Kidney (tissue), 14 donors: Measurements from ENCODE around the gene OTOG. TPM values are rescaled to one million over a fixed set of nuclear protein-coding genes. Genes with fewer than 3 reads are reported as not detected.
A peak's percentile ranks its signal among the peaks of the same experiment; 100 is the strongest.

ENCODE experiments used
- DNase-seq, 5 donors: peaks; one replicate each; pipeline ENCODE4 v3.0.0-alpha.2; 2013 to 2020
- FAIRE-seq: peaks from 2 replicates; lab custom pipeline; 2012; peaks lifted over from hg19 to GRCh38; lab: Jason Lieb, UNC
- H3K27ac ChIP-seq, 2 donors: one replicate each; pipeline ENCODE4 v1.7.0; 2013; ENCODE audit warnings: low read depth in 2 of 2, low read length in 2 of 2, inconsistent platforms in 1 of 2
- H3K27me3 ChIP-seq: one replicate; pipeline ENCODE4 v1.7.1; 2013; ENCODE audit warnings: low read length, inconsistent platforms; ENCODE audit not compliant: control insufficient read depth, insufficient read depth
- H3K36me3 ChIP-seq, 3 donors: one replicate each; pipeline versions ENCODE4 v1.7.0 to v1.7.1; 2013; ENCODE audit warnings: low read length in 3 of 3, control low read depth in 1 of 3, inconsistent platforms in 1 of 3; ENCODE audit not compliant: insufficient read depth in 3 of 3, control insufficient read depth in 2 of 3
- H3K4me1 ChIP-seq, 3 donors: one replicate each; pipeline versions ENCODE4 v1.7.0 to v1.7.1; 2013; ENCODE audit warnings: low read length in 3 of 3, inconsistent platforms in 1 of 3, low read depth in 1 of 3; ENCODE audit not compliant: control insufficient read depth in 2 of 3, insufficient read depth in 2 of 3
- H3K4me3 ChIP-seq, 3 donors: one replicate each; pipeline versions ENCODE4 v1.7.0 to v1.8.1; 2013; ENCODE audit warnings: low read length in 3 of 3, control low read depth in 1 of 3, inconsistent platforms in 1 of 3
- H3K9ac ChIP-seq, 3 donors: one replicate each; pipeline versions ENCODE4 v1.7.0 to v1.7.1; 2013; ENCODE audit warnings: low read length in 3 of 3, control low read depth in 1 of 3, inconsistent platforms in 1 of 3
- H3K9me3 ChIP-seq, 3 donors: one replicate each; pipeline versions ENCODE4 v1.7.0 to v1.7.1; 2013; ENCODE audit warnings: low read length in 3 of 3, control low read depth in 1 of 3, inconsistent platforms in 1 of 3; ENCODE audit not compliant: control insufficient read depth in 2 of 3, insufficient read depth in 1 of 3
- intact Hi-C: fragments of 100-400 bp; cut with DNase I; formaldehyde crosslinking; loops from one replicate; pipeline ENCODE4 v1.11.1; 2022
- polyA plus RNA-seq: library from polyadenylated mRNA; stranded (reverse); fragments of 350-450 nt; fragmentation: Illumina TruSeq; extraction: RNeasy Lipid Tissue Mini Kit (QIAGEN cat#74804); gene quantifications from one replicate; pipeline ENCODE4 v1.2.3, GENCODE V29; 2014; ENCODE audit warnings: low read depth, low replicate concordance; ENCODE audit not compliant: insufficient read depth
- total RNA-seq: library from RNA; stranded (reverse); fragmentation: NEBNext Ultra II Directional; extraction: Animal tissue kit (Norgen Biotek cat#: 25700); gene quantifications from one replicate; pipeline ENCODE4 v1.2.1, GENCODE V29; 2021
- TF ChIP-seq, protein P1 (sequence below): IDR thresholded peaks from 3 replicates; pipeline ENCODE4 v1.5.1; 2012; ENCODE audit warnings: mild to moderate bottlenecking, moderate library complexity, borderline replicate concordance; ENCODE audit not compliant: insufficient read depth; ENCODE audit errors: extremely low read depth
- donor health status: control.
- donor health status: control.
- donor health status: control.
- donor health status: control.
- donor health status: control.
- donor health status: DM: yes; HTN: yes; CAD: no.
- donor health status: Normal renal cell carcinoma (clear cell type).

Gene OTOG
- total and polyA plus RNA-seq, 2 donors from 2014 or later: 0.06 TPM; not detected in 1

DNA sequence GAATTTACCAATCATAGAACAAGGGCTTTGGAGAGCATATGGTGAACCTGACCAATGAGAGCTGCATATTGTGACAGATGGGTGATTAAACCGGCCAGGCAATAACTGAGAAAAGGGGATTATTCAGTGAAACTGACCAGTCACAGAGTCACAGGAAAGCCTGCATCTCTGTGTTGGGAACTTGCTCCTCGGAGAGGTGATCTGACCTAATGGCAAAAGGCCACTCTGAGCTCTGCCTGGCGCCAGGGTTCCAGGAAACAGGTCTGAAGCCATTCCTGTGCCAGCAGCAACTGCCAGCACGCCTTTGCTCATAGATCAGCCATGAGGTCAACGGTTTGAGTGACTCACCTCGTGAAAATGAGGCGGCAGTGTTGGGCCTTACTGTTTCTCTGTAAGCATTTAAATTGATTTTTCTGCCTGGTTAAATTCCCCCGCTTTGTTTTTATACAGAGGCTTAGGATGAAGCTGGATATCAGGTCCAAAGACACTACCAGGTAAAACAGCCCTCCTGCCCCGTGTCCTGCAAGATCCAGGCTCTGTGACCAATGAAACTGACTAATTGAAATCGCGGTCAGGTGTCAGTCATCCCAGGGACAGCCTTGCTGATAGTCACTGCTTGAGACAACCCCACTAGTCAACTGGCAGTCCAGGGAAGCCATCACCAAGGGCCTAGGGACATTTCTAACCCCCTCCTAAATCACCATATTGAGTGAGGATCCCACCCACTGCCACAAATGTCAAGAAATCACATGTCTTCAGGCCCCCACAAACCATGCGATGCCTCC, 136.5 kb downstream of the OTOG start:
- Histone ChIP-seq H3K9ac (no peak overlapping the region), H3K36me3 (no peaks in the 10 kb centered on the region), H3K9me3 (no peaks in the 10 kb centered on the region), H3K27me3 (no peaks in the 10 kb centered on the region), H3K27ac (no peak overlapping the region), H3K4me1 (no peaks in the 10 kb centered on the region), H3K4me3 (no peak overlapping the region)
- FAIRE-seq: no peak
- no peak for DNase-seq
- TF ChIP-seq, protein P1, sequence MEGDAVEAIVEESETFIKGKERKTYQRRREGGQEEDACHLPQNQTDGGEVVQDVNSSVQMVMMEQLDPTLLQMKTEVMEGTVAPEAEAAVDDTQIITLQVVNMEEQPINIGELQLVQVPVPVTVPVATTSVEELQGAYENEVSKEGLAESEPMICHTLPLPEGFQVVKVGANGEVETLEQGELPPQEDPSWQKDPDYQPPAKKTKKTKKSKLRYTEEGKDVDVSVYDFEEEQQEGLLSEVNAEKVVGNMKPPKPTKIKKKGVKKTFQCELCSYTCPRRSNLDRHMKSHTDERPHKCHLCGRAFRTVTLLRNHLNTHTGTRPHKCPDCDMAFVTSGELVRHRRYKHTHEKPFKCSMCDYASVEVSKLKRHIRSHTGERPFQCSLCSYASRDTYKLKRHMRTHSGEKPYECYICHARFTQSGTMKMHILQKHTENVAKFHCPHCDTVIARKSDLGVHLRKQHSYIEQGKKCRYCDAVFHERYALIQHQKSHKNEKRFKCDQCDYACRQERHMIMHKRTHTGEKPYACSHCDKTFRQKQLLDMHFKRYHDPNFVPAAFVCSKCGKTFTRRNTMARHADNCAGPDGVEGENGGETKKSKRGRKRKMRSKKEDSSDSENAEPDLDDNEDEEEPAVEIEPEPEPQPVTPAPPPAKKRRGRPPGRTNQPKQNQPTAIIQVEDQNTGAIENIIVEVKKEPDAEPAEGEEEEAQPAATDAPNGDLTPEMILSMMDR: no peak
- intact Hi-C loops: no loop called here

DNA sequence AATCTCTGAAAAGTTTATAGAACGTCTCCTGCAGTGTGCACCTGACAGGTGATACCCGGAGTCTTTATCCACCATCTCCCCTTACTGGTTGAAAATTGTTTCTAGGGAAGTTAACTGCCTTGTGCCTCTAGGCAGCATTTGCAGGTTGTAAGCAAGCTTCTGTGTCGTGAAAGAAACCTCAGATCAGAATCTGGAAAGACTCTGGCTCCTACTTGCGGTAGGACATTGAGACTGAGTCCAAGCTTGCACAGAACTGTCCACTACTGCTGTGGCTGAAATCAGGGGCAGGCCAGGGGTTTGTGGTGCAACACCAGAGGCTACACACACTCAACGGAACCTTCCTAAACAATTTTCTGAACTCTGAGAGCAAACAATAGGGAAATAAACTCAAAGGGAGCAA, 137.5 kb downstream of the OTOG start:
- Histone ChIP-seq H3K4me1 (no peaks in the 10 kb centered on the region), H3K27me3 (no peaks in the 10 kb centered on the region), H3K27ac (no peak overlapping the region), H3K9me3 (no peaks in the 10 kb centered on the region), H3K4me3 (no peak overlapping the region), H3K36me3 (no peaks in the 10 kb centered on the region), H3K9ac (no peak overlapping the region)
- intact Hi-C loops: no loop called here
- DNase-seq (no peak), FAIRE-seq (no peak)
- TF ChIP-seq, protein P1: no peak

DNA sequence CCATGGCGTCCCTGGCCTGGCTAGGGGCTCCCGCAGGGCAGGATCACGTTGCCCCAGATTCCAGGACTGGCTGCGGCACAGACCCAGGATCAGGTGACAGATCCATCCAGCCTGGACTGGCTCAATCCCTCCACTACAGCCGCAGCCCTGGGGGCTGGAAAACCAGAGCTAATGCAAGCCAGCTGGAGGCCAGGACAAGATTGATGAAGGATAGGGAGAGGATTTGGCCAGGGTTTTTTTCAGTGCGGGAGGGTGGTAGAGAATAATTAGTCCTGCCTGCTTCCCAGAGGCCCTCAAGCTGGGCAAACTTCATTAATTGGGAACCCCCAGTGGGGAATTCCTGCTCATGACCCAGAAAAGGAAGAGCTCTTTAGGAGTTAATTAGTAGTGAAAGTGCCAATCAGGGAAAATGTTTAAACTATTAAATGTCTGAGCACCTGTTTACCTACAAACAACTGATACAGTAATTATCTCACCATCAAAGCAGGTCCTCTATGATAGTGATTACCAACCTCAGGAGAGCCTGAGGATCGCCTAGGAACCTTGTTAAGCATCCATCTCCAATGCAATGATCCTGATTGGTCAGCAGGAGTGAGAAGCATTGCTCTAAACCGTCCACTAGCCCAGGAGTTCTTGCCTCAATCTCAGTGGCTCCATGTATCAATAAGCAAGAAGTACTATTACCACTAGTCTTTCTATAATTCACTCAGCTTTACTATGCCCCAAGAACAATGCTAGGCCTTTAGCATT, 139.3 kb downstream of the OTOG start:
- DNase-seq: peak in 3 of 5 donors; percentile 16 to 28 (median 19)
- no peak for FAIRE-seq
- Histone ChIP-seq H3K36me3 (no peaks in the 10 kb centered on the region), H3K27me3 (no peaks in the 10 kb centered on the region), H3K4me3 (no peak overlapping the region), H3K9me3 (no peaks in the 10 kb centered on the region), H3K4me1 (no peaks in the 10 kb centered on the region), H3K9ac (no peak overlapping the region), H3K27ac (no peak overlapping the region)
- TF ChIP-seq, protein P1: no peak
- intact Hi-C loops: no loop called here
